Activated B cell treated with CpG ODN at 0.5 μM for 24 hours (primary cell): ENCODE data around the gene ADAM12. TPM values are rescaled to one million over a fixed set of nuclear protein-coding genes. Genes with fewer than 3 reads are reported as not detected.

Experiments
- ATAC-seq: fragments of 200-7000 bp; cut with Tn5 transposase; one replicate; pipeline ENCODE4 v1.10.0; 2021; ENCODE audit warnings: low read depth, mild to moderate bottlenecking, moderate library complexity
- CTCF ChIA-PET: fragments of 350-600 bp; sonication (Branson Sonifier 250); formaldehyde crosslinking; loops from one replicate; lab custom pipeline; 2021; ENCODE audit warnings: antibody characterized with exemption; lab: Charles Lee
- POLR2A ChIA-PET: fragments of 350-600 bp; sonication (Branson Sonifier 250); formaldehyde crosslinking; loops from one replicate; lab custom pipeline; 2021; ENCODE audit warnings: antibody characterized with exemption; lab: Charles Lee
- DNase-seq: peaks from one replicate; pipeline ENCODE4 v3.0.0; 2022
- H3K27ac Mint-ChIP-seq: one replicate; pipeline ENCODE4 v1.8.0; 2020; ENCODE audit warnings: mixed read lengths
- H3K27me3 Mint-ChIP-seq: one replicate; pipeline ENCODE4 v1.8.0; 2021; ENCODE audit warnings: mixed read lengths
- H3K36me3 Mint-ChIP-seq: one replicate; pipeline ENCODE4 v1.8.0; 2021; ENCODE audit warnings: low read depth, mixed read lengths
- H3K4me1 Mint-ChIP-seq: one replicate; pipeline ENCODE4 v1.8.0; 2021; ENCODE audit warnings: mixed read lengths
- H3K4me3 Mint-ChIP-seq: one replicate; pipeline ENCODE4 v1.8.0; 2020; ENCODE audit warnings: mild to moderate bottlenecking, mixed read lengths
- H3K9me3 Mint-ChIP-seq: one replicate; pipeline ENCODE4 v1.8.0; 2020; ENCODE audit warnings: mixed read lengths
- intact Hi-C: fragments of 100-400 bp; cut with micrococcal nuclease; formaldehyde crosslinking; loops from one replicate; pipeline ENCODE4 v1.15.1; 2024
- total RNA-seq: library from RNA; stranded (reverse); gene quantifications from 2 replicates; pipeline ENCODE4 v1.2.3, GENCODE V29; 2022
- TF ChIP-seq, protein P1 (sequence below): fragments of 200-600 bp; IDR thresholded peaks from one replicate; pipeline ENCODE4 v1.8.0; 2022; ENCODE audit warnings: antibody characterized with exemption, mild to moderate bottlenecking

The ADAM12 gene
- total RNA-seq, 1 donor from 2014 or later: 0.84 TPM

DNA sequence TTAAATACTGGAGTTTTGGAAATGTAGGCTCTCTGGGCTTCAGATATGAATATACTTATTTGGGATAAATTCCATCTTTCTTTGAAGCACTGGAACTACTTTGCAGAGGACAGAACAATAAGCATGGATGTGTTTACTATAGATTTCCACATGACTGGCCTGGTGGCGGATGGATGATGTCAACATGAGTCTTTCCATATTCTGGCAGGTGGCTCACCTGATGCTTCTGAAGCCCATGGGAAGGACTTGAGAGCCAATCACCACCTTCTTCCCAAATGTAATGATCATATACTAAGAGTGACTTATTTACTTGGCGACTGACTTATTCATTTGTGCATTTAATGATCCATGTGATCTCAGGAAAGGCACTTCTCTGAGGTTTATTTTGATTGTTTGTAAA is 381.4 kb downstream of the ADAM12 start:
- H3K4me1 Mint-ChIP-seq: peaks cover 14% of the 10 kb centered on the region
- no peak for DNase-seq
- no peaks in the 10 kb centered on the region for H3K27me3 Mint-ChIP-seq
- intact Hi-C loops: no loop called here
- peaks cover 3% of the 10 kb centered on the region for H3K9me3 Mint-ChIP-seq
- CTCF ChIA-PET: no interaction called here
- no peak overlapping the region for H3K27ac Mint-ChIP-seq
- H3K4me3 Mint-ChIP-seq: no peak overlapping the region
- no peaks in the 10 kb centered on the region for H3K36me3 Mint-ChIP-seq
- POLR2A ChIA-PET: no interaction called here
- TF ChIP-seq, protein P1, sequence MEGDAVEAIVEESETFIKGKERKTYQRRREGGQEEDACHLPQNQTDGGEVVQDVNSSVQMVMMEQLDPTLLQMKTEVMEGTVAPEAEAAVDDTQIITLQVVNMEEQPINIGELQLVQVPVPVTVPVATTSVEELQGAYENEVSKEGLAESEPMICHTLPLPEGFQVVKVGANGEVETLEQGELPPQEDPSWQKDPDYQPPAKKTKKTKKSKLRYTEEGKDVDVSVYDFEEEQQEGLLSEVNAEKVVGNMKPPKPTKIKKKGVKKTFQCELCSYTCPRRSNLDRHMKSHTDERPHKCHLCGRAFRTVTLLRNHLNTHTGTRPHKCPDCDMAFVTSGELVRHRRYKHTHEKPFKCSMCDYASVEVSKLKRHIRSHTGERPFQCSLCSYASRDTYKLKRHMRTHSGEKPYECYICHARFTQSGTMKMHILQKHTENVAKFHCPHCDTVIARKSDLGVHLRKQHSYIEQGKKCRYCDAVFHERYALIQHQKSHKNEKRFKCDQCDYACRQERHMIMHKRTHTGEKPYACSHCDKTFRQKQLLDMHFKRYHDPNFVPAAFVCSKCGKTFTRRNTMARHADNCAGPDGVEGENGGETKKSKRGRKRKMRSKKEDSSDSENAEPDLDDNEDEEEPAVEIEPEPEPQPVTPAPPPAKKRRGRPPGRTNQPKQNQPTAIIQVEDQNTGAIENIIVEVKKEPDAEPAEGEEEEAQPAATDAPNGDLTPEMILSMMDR: no peak
- no peak for ATAC-seq

DNA sequence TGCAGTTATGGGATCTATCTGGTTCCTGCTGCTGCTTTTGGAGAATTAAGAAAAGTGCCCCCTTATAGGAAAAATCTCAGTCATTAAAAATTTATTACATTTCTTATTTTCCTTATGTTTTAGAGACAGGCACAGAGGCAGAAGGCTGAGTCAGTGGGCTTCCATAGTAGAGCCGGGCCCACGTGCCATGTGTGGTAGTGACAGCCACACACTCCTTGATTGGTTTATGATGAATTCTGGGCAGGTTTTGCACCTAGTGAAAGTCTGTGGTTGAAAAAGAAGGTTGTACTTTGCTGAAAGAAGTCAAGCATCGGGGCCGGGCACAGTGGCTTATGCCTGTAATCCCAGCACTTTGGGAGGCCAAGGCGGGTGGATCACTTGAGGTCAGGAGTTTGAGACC is 382.0 kb downstream of the ADAM12 start:
- DNase-seq: no peak
- Mint-ChIP-seq H3K27me3 (no peaks in the 10 kb centered on the region), H3K4me3 (no peak overlapping the region), H3K27ac (no peak overlapping the region), H3K9me3 (peaks cover 3% of the 10 kb centered on the region), H3K36me3 (no peaks in the 10 kb centered on the region), H3K4me1 (peaks cover 13% of the 10 kb centered on the region)
- ChIA-PET POLR2A (no interaction called here), CTCF (no interaction called here)
- intact Hi-C loops: no loop called here
- TF ChIP-seq, protein P1: no peak
- no peak for ATAC-seq

DNA sequence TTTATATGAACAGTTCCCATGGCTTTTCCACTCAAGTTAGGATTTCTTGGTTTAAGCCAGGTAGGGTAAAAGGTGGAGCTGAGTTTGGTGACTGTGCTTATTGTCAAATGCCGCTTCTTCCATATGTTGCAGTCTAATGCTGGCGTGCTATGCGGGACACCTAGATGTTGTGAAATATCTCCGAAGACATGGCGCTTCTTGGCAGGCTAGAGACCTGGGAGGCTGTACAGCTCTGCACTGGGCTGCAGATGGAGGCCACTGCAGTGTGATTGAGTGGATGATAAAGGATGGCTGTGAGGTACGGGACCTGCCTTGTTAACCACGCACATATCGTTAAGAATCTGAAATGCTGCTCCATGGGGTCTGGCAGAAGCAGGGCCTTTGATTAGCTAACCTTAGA is 383.5 kb downstream of the ADAM12 start:
- no peak overlapping the region for H3K27ac Mint-ChIP-seq
- no peak for ATAC-seq
- intact Hi-C loops: no loop called here
- POLR2A ChIA-PET: no interaction called here
- DNase-seq: no peak
- no peaks in the 10 kb centered on the region for H3K27me3 Mint-ChIP-seq
- no peaks in the 10 kb centered on the region for H3K36me3 Mint-ChIP-seq
- H3K4me1 Mint-ChIP-seq: peaks cover 13% of the 10 kb centered on the region
- TF ChIP-seq, protein P1: no peak
- no peaks in the 10 kb centered on the region for H3K9me3 Mint-ChIP-seq
- no peak overlapping the region for H3K4me3 Mint-ChIP-seq
- CTCF ChIA-PET: no interaction called here

DNA sequence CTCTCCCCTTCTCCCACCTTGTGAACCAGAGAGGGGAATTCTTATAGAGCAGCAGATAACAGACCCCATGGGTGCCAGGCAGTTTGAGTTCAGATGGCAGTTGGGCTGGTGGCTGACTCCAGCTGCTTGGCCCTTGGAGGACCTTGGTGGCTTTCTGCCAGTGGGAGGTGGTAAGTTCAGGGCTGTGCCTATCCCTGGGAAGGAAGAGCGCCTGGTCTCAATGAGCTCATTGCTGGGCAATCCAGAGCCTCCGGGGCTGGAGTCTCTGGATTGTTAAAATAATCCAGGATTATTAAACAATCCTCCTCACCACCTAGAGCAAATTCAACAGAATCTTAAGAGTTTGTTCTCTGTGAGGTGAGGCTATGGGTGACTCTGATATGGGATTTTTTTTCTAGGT is 386.7 kb downstream of the ADAM12 start:
- peaks cover 2% of the 10 kb centered on the region for H3K4me1 Mint-ChIP-seq
- CTCF ChIA-PET: no interaction called here
- DNase-seq (no peak), ATAC-seq (no peak)
- intact Hi-C loops: no loop called here
- H3K36me3 Mint-ChIP-seq: no peaks in the 10 kb centered on the region
- H3K4me3 Mint-ChIP-seq: no peak overlapping the region
- TF ChIP-seq, protein P1: no peak
- no peaks in the 10 kb centered on the region for H3K27me3 Mint-ChIP-seq
- POLR2A ChIA-PET: no interaction called here
- no peak overlapping the region for H3K27ac Mint-ChIP-seq
- no peaks in the 10 kb centered on the region for H3K9me3 Mint-ChIP-seq

DNA sequence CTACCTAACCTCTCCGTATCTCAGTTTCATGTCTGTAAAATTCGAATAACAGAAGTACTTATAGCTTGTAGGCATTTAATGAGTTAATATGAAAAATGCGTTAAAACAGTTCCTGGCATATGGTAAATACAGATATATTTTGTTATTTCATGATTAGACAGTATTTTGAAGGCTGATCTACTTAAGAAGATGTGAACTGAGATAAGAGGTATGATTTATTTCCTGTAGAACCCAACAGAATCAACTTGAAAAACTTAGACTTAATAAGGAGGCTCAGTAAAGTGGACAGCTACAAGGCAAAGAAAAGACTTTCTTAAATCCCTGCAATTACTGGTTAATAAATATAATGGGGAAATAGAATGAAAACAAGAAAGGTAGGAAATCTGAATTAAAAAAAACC is 388.6 kb downstream of the ADAM12 start:
- intact Hi-C loops: no loop called here
- TF ChIP-seq, protein P1: no peak
- no peaks in the 10 kb centered on the region for H3K36me3 Mint-ChIP-seq
- ChIA-PET CTCF (no interaction called here), POLR2A (no interaction called here)
- H3K4me1 Mint-ChIP-seq: no peaks in the 10 kb centered on the region
- DNase-seq: no peak
- H3K27ac Mint-ChIP-seq: no peak overlapping the region
- H3K9me3 Mint-ChIP-seq: no peaks in the 10 kb centered on the region
- H3K27me3 Mint-ChIP-seq: no peaks in the 10 kb centered on the region
- no peak for ATAC-seq
- no peak overlapping the region for H3K4me3 Mint-ChIP-seq
